ENCODE measurements around the gene COP1. TPM values are rescaled to one million over a fixed set of nuclear protein-coding genes. Genes with fewer than 3 reads are reported as not detected.

COP1 gene
- total RNA-seq, 1 donor from 2014 or later = 38.7 TPM

- Histone ChIP-seq H3K27ac (no peak overlapping the region), H3K4me1 (no peaks in the 10 kb centered on the region), H3K27me3 (no peaks in the 10 kb centered on the region), H3K36me3 (no peaks in the 10 kb centered on the region), H3K4me3 (no peak overlapping the region), H3K9me3 (no peaks in the 10 kb centered on the region)
- DNase-seq = no peak
- no peak for ATAC-seq
- intact Hi-C loops (cut with DNase I) = no loop called here
- no peak for TF ChIP-seq CTCF (IDR thresholded peaks at IDR 0.05)
These were observed 288.7 kb downstream of the COP1 start for GRCh38 chr1:175918364-175918801.

- DNase-seq (no peak), ATAC-seq (no peak)
- Histone ChIP-seq H3K36me3 (no peaks in the 10 kb centered on the region), H3K4me3 (no peak overlapping the region), H3K27ac (no peak overlapping the region), H3K9me3 (peaks cover 11% of the 10 kb centered on the region), H3K4me1 (no peaks in the 10 kb centered on the region), H3K27me3 (no peaks in the 10 kb centered on the region)
- no peak for TF ChIP-seq CTCF (IDR thresholded peaks at IDR 0.05)
- intact Hi-C loops (cut with DNase I) = no loop called here
These were observed 293.0 kb downstream of the COP1 start for GRCh38 chr1:175914115-175914514.

- intact Hi-C loops (cut with DNase I) = no loop called here
- ATAC-seq (no peak), DNase-seq (no peak)
- Histone ChIP-seq H3K4me1 (no peaks in the 10 kb centered on the region), H3K4me3 (no peak overlapping the region), H3K27me3 (no peaks in the 10 kb centered on the region), H3K27ac (no peak overlapping the region), H3K9me3 (peaks cover 11% of the 10 kb centered on the region), H3K36me3 (no peaks in the 10 kb centered on the region)
- TF ChIP-seq CTCF (IDR thresholded peaks at IDR 0.05) = no peak
These were observed 295.9 kb downstream of the COP1 start for GRCh38 chr1:175911138-175911537.

- intact Hi-C loops (cut with DNase I) = no loop called here
- Histone ChIP-seq H3K9me3 (peaks cover 11% of the 10 kb centered on the region), H3K27me3 (no peaks in the 10 kb centered on the region), H3K4me3 (no peak overlapping the region), H3K36me3 (no peaks in the 10 kb centered on the region), H3K27ac (no peak overlapping the region), H3K4me1 (no peaks in the 10 kb centered on the region)
- ATAC-seq (no peak), DNase-seq (no peak)
- TF ChIP-seq CTCF (IDR thresholded peaks at IDR 0.05) = no peak
These were observed 300.7 kb downstream of the COP1 start for GRCh38 chr1:175906370-175906769.

GRCh38 chr1:175904808-175905207 lies 302.3 kb downstream of the COP1 start:
- H3K9me3 ChIP-seq = no peaks in the 10 kb centered on the region
- H3K4me3 ChIP-seq = no peak overlapping the region
- intact Hi-C loops (cut with DNase I) = no loop called here
- no peak for DNase-seq
- no peak for ATAC-seq
- TF ChIP-seq CTCF (IDR thresholded peaks at IDR 0.05) = no peak
- H3K27ac ChIP-seq = no peak overlapping the region
- no peaks in the 10 kb centered on the region for H3K27me3 ChIP-seq
- no peaks in the 10 kb centered on the region for H3K36me3 ChIP-seq
- no peaks in the 10 kb centered on the region for H3K4me1 ChIP-seq

GRCh38 chr1:175902281-175902680 lies 304.8 kb downstream of the COP1 start:
- Histone ChIP-seq H3K4me3 (no peak overlapping the region), H3K9me3 (no peaks in the 10 kb centered on the region), H3K4me1 (no peaks in the 10 kb centered on the region), H3K36me3 (no peaks in the 10 kb centered on the region), H3K27ac (no peak overlapping the region), H3K27me3 (no peaks in the 10 kb centered on the region)
- intact Hi-C loops (cut with DNase I) = no loop called here
- TF ChIP-seq CTCF (IDR thresholded peaks at IDR 0.05) = no peak
- ATAC-seq = no peak
- no peak for DNase-seq

Data from upper lobe of right lung (tissue), 1 donor.